Lung (tissue), 12 donors: ENCODE data around the gene ABCA1. TPM values are rescaled to one million over a fixed set of nuclear protein-coding genes. Genes with fewer than 3 reads are reported as not detected.
"Not testable (repeated sequence)": the region's sequence is repeated elsewhere in the genome, so short reads cannot be mapped to it uniquely, and the experiment has no call there.

Experiments used
- ATAC-seq: fragments of 200-7000 bp; cut with Tn5 transposase; one replicate; pipeline ENCODE4 v1.9.1; 2020; ENCODE audit warnings: moderate number of reproducible peaks; ENCODE audit not compliant: insufficient read depth, low FRiP score
- DNase-seq, 3 donors: peaks; one replicate each; pipeline ENCODE4 v3.0.0-alpha.2; 2013 to 2017
- H3K27ac ChIP-seq, 2 donors: one replicate each; pipeline ENCODE4 v1.5.1; 2013; ENCODE audit warnings: mild to moderate bottlenecking in 2 of 2, moderate library complexity in 2 of 2, control low read depth in 1 of 2, inconsistent platforms in 1 of 2, low read depth in 1 of 2, low read length in 1 of 2
- H3K27me3 ChIP-seq, 3 donors: one replicate each; pipeline ENCODE4 v1.5.1; 2013; ENCODE audit warnings: low read length in 2 of 3; ENCODE audit not compliant: control insufficient read depth in 3 of 3, insufficient read depth in 3 of 3
- H3K36me3 ChIP-seq, 4 donors: one replicate each; pipeline ENCODE4 v1.5.1; 2013; ENCODE audit warnings: low read length in 4 of 4, mild to moderate bottlenecking in 1 of 4, moderate library complexity in 1 of 4; ENCODE audit not compliant: control insufficient read depth in 4 of 4, insufficient read depth in 4 of 4
- H3K4me1 ChIP-seq, 5 donors: one replicate each; pipeline ENCODE4 v1.5.1; 2013; ENCODE audit warnings: low read length in 5 of 5, mild to moderate bottlenecking in 2 of 5, moderate library complexity in 1 of 5; ENCODE audit not compliant: control insufficient read depth in 5 of 5, insufficient read depth in 5 of 5
- H3K4me3 ChIP-seq: one replicate; pipeline ENCODE4 v1.5.1; 2013; ENCODE audit warnings: mild to moderate bottlenecking, control low read depth, moderate library complexity
- H3K9ac ChIP-seq, 2 donors: one replicate each; pipeline ENCODE4 v1.5.1; 2013; ENCODE audit warnings: low read length in 2 of 2, control low read depth in 1 of 2; ENCODE audit not compliant: insufficient read depth in 1 of 2
- H3K9me3 ChIP-seq, 4 donors: one replicate each; pipeline ENCODE4 v1.5.1; 2013; ENCODE audit warnings: low read length in 3 of 4, mild to moderate bottlenecking in 1 of 4, moderate library complexity in 1 of 4; ENCODE audit not compliant: control insufficient read depth in 4 of 4, insufficient read depth in 3 of 4
- CTCF ChIP-seq: IDR thresholded peaks from 2 replicates; pipeline ENCODE4 v1.5.1; 2012; ENCODE audit warnings: mild to moderate bottlenecking; ENCODE audit errors: control extremely low read depth, extremely low read depth
- WGBS, 2 donors: extraction: QIAGEN DNeasy Blood & Tissue Kit; methylation state at CpG; one replicate each; pipeline ENCODE4 v1.1.7; 2013; 5-methylcytosine and 5-hydroxymethylcytosine counted together
- polyA plus RNA-seq, 2 donors: library from polyadenylated mRNA; stranded (reverse); fragments of 200-250 nt; gene quantifications; one replicate each; pipeline ENCODE4 v1.2.1, GENCODE V29; 2013
- total RNA-seq, 2 donors: library from RNA; depleted of rRNA in 1 of 2; stranded (reverse); fragments of >200 nt in 1 of 2; gene quantifications; one replicate each; pipeline ENCODE4 v1.2.1, GENCODE V29; 2014 to 2021
- donor health status: control.
- donor health status: control.
- donor health status: Bipolar disorder and iron deficiency.
- donor health status: healthy.
- donor health status: DM: yes; HTN: yes; CAD: no.

The ABCA1 gene
- total and polyA plus RNA-seq, 4 donors = 5.4 to 140 (median 16.8) TPM

GRCh38 chr9:104769655-104770054 is 158.3 kb downstream of the ABCA1 start:
- no peaks in the 10 kb centered on the region for H3K27me3 ChIP-seq
- ATAC-seq (no peak), DNase-seq (no peak)
- H3K27ac ChIP-seq = no peak overlapping the region
- H3K9me3 ChIP-seq = peaks cover 0 to 2% (median 0%) of the 10 kb centered on the region in 4 donors
- peaks cover 0 to 5% (median 4%) of the 10 kb centered on the region in 4 donors for H3K36me3 ChIP-seq
- 60 to 73% methylated on average over 2 of the region's 2 CpGs for WGBS, 2 donors
- H3K9ac ChIP-seq = no peak overlapping the region
- no peak overlapping the region for H3K4me3 ChIP-seq
- peaks cover 0 to 10% (median 5%) of the 10 kb centered on the region in 5 donors for H3K4me1 ChIP-seq
- TF ChIP-seq CTCF = no peak

GRCh38 chr9:104769029-104769428 is 158.9 kb downstream of the ABCA1 start:
- not testable (repeated sequence) for ATAC-seq, H3K9me3 ChIP-seq, H3K9ac ChIP-seq, H3K4me3 ChIP-seq, DNase-seq, H3K27ac ChIP-seq, H3K27me3 ChIP-seq, H3K36me3 ChIP-seq
- peaks cover 0 to 10% (median 5%) of the 10 kb centered on the region in 5 donors for H3K4me1 ChIP-seq
- whole genome bisulfite sequencing, 2 donors = 96 to 100% methylated on average over 12 of the region's 12 CpGs

GRCh38 chr9:104767507-104767906 is 160.4 kb downstream of the ABCA1 start:
- 98 to 99% methylated on average over 3 of the region's 3 CpGs for WGBS, 2 donors
- no peak for DNase-seq
- H3K9ac ChIP-seq = no peak overlapping the region
- no peak overlapping the region for H3K4me3 ChIP-seq
- no peaks in the 10 kb centered on the region for H3K27me3 ChIP-seq
- no peak for ATAC-seq
- TF ChIP-seq CTCF = no peak
- peaks cover 0 to 5% (median 3%) of the 10 kb centered on the region in 4 donors for H3K36me3 ChIP-seq
- peaks cover 1 to 10% (median 5%) of the 10 kb centered on the region in 5 donors for H3K4me1 ChIP-seq
- H3K27ac ChIP-seq = no peak overlapping the region
- peaks cover 0 to 2% (median 0%) of the 10 kb centered on the region in 4 donors for H3K9me3 ChIP-seq

GRCh38 chr9:104766025-104766424 is 161.9 kb downstream of the ABCA1 start:
- ATAC-seq = no peak
- no peak overlapping the region for H3K27ac ChIP-seq

More at GRCh38 chr9:104766025-104766424, 161.9 kb downstream of the ABCA1 start:
- no peak for TF ChIP-seq CTCF
- Histone ChIP-seq H3K27me3 (no peaks in the 10 kb centered on the region), H3K9me3 (no peaks in the 10 kb centered on the region), H3K4me3 (no peak overlapping the region), H3K36me3 (peaks cover 0 to 5% (median 1%) of the 10 kb centered on the region in 4 donors), H3K4me1 (peaks cover 1 to 10% (median 5%) of the 10 kb centered on the region in 5 donors), H3K9ac (no peak overlapping the region)
- DNase-seq = no peak
- 95 to 96% methylated on average over 7 of the region's 7 CpGs for WGBS, 2 donors
